PC-3 (cell line): Measurements from ENCODE around the gene CHAMP1.

Experiments
- CTCF ChIP-seq: fragments of 300-600 bp; sonication (generic); conservative IDR thresholded peaks from 2 replicates; pipeline ENCODE4 v1.5.1; 2017; ENCODE audit warnings: antibody characterized with exemption, low read depth, mild to moderate bottlenecking, low read length
- EZH2 ChIP-seq: fragments of 300-600 bp; sonication (generic); IDR thresholded peaks from one replicate; pipeline ENCODE4 v1.6.1; 2017; ENCODE audit warnings: antibody characterized with exemption, mild to moderate bottlenecking, low read length; ENCODE audit not compliant: unreplicated experiment

GRCh38 chr13:114339857-114340534 lies 25.7 kb downstream of the CHAMP1 start:
- TF ChIP-seq CTCF (peak; percentile 65), EZH2 (no peak)
